Trophoblast cell (in vitro differentiated cells and primary cell): Measurements from ENCODE around the gene IGF1R.

Experiments
- DNase-seq, 2 donors: peaks; one replicate each; pipeline ENCODE4 v3.0.0-alpha.2; 2016
- H2AFZ ChIP-seq: 2 replicates; pipeline ENCODE4 v1.6.1; 2013; ENCODE audit warnings: low read length, moderate library complexity, mild to moderate bottlenecking; ENCODE audit not compliant: insufficient read depth, poor library complexity
- H2AK5ac ChIP-seq: 2 replicates; pipeline ENCODE4 v1.6.1; 2013; ENCODE audit warnings: mild to moderate bottlenecking, low read length
- H2BK120ac ChIP-seq: 2 replicates; pipeline ENCODE4 v1.6.1; 2013; ENCODE audit warnings: low read length, mild to moderate bottlenecking, moderate library complexity; ENCODE audit not compliant: insufficient read depth, poor library complexity
- H2BK12ac ChIP-seq: 2 replicates; pipeline ENCODE4 v1.6.1; 2013; ENCODE audit warnings: mild to moderate bottlenecking, low read length, moderate library complexity
- H2BK5ac ChIP-seq: 2 replicates; pipeline ENCODE4 v1.6.1; 2013; ENCODE audit warnings: low read length, low read depth, moderate library complexity, mild to moderate bottlenecking; ENCODE audit not compliant: poor library complexity
- H3K14ac ChIP-seq: 2 replicates; pipeline ENCODE4 v1.6.1; 2013; ENCODE audit warnings: mild to moderate bottlenecking, low read length
- H3K18ac ChIP-seq: 2 replicates; pipeline ENCODE4 v1.6.1; 2013; ENCODE audit warnings: mild to moderate bottlenecking, low read length
- H3K23ac ChIP-seq: 2 replicates; pipeline ENCODE4 v1.6.1; 2013; ENCODE audit warnings: low read length
- H3K27ac ChIP-seq: 2 replicates; pipeline ENCODE4 v1.5.1; 2013; ENCODE audit warnings: low read depth, mild to moderate bottlenecking, inconsistent platforms, low read length, moderate library complexity
- H3K27me3 ChIP-seq: 2 replicates; pipeline ENCODE4 v1.6.1; 2013; ENCODE audit warnings: inconsistent platforms, mild to moderate bottlenecking, low read length, moderate library complexity; ENCODE audit not compliant: insufficient read depth
- H3K36me3 ChIP-seq, 2 experiments: 1 replicate in 1 of 2; 2 replicates in 1 of 2; pipeline ENCODE4 v1.6.1; 2013; ENCODE audit warnings: low read length in 2 of 2, mild to moderate bottlenecking in 2 of 2, moderate library complexity in 1 of 2; ENCODE audit not compliant: insufficient read depth in 2 of 2, control insufficient read depth in 1 of 2
- H3K4ac ChIP-seq: 2 replicates; pipeline ENCODE4 v1.6.1; 2013; ENCODE audit warnings: low read depth, mild to moderate bottlenecking, low read length, moderate library complexity
- H3K4me1 ChIP-seq, 2 experiments: 1 replicate in 1 of 2; 2 replicates in 1 of 2; pipeline ENCODE4 v1.6.1; 2013; ENCODE audit warnings: low read length in 2 of 2, mild to moderate bottlenecking in 2 of 2, moderate library complexity in 1 of 2; ENCODE audit not compliant: insufficient read depth in 2 of 2, control insufficient read depth in 1 of 2
- H3K4me2 ChIP-seq: 2 replicates; pipeline ENCODE4 v1.6.1; 2013; ENCODE audit warnings: inconsistent platforms, mild to moderate bottlenecking, low read length, moderate library complexity
- H3K4me3 ChIP-seq: 2 replicates; pipeline ENCODE4 v1.5.1; 2013; ENCODE audit warnings: mild to moderate bottlenecking, low read depth, low read length, inconsistent platforms
- H3K79me1 ChIP-seq: one replicate; pipeline ENCODE4 v1.6.1; 2013; ENCODE audit warnings: low read length
- H3K79me2 ChIP-seq: 2 replicates; pipeline ENCODE4 v1.6.1; 2013; ENCODE audit warnings: low read length, mild to moderate bottlenecking; ENCODE audit not compliant: control insufficient read depth, insufficient read depth, poor library complexity
- H3K9ac ChIP-seq: 2 replicates; pipeline ENCODE4 v1.6.1; 2013; ENCODE audit warnings: mild to moderate bottlenecking, low read length
- H3K9me3 ChIP-seq: 2 replicates; pipeline ENCODE4 v1.6.1; 2013; ENCODE audit warnings: low read depth, mild to moderate bottlenecking, control low read depth, inconsistent platforms, low read length; ENCODE audit not compliant: insufficient read depth
- H4K12ac ChIP-seq: 2 replicates; pipeline ENCODE4 v1.6.1; 2013; ENCODE audit warnings: low read depth, mild to moderate bottlenecking, low read length, moderate library complexity
- H4K8ac ChIP-seq: 2 replicates; pipeline ENCODE4 v1.6.1; 2013; ENCODE audit warnings: low read depth, mild to moderate bottlenecking, low read length, moderate library complexity
- H4K91ac ChIP-seq: one replicate; pipeline ENCODE4 v1.6.1; 2013; ENCODE audit warnings: low read depth, mild to moderate bottlenecking, low read length, moderate library complexity
- WGBS: extraction: QIAGEN DNeasy Blood & Tissue Kit; methylation state at CpG from one replicate; pipeline ENCODE4 v1.1.7; 2013; ENCODE audit warnings: missing lambda C conversion rate; ENCODE audit not compliant: insufficient read length, insufficient coverage; ENCODE audit errors: extremely low coverage; 5-methylcytosine and 5-hydroxymethylcytosine counted together

Gene IGF1R

DNA sequence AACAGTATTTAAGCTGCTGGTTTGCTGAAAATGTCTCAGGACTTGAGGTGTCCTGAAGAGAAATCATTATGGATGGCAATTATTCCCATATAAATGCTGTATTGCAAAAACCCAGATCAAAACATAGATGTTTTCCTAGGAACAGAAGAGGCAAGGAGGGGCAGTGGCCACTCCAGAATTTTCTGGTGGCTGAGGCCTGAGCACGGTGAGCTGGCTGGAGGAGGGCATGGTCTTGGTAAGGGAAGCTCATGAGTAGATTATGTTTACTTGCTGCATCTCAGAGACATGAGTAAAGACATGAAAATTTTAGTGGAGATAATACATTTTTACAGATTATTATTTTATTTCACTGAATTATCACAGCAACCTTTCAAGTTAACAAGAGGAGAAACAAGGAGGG is 328.2 kb downstream of the IGF1R start:
- no peak for DNase-seq
- H2BK5ac ChIP-seq = no peak overlapping the region
- H3K79me2 ChIP-seq = no peaks in the 10 kb centered on the region
- no peaks in the 10 kb centered on the region for H3K9me3 ChIP-seq
- no peak overlapping the region for H3K9ac ChIP-seq
- no peak overlapping the region for H2AK5ac ChIP-seq
- no peak overlapping the region for H2BK120ac ChIP-seq
- no peaks in the 10 kb centered on the region for H3K4me1 ChIP-seq
- no peaks in the 10 kb centered on the region for H3K36me3 ChIP-seq
- H3K18ac ChIP-seq = no peak overlapping the region
- H2BK12ac ChIP-seq = no peak overlapping the region
- no peak overlapping the region for H3K27ac ChIP-seq
- H3K79me1 ChIP-seq = no peaks in the 10 kb centered on the region
- no peak overlapping the region for H4K8ac ChIP-seq
- no peak overlapping the region for H3K14ac ChIP-seq
- no peak overlapping the region for H3K4ac ChIP-seq
- H3K23ac ChIP-seq = no peak overlapping the region
- H4K91ac ChIP-seq = no peak overlapping the region
- H4K12ac ChIP-seq = no peak overlapping the region
- H3K4me2 ChIP-seq = no peak overlapping the region
- H2AFZ ChIP-seq = no peak overlapping the region
- H3K4me3 ChIP-seq = no peak overlapping the region
- no CpG with 5 or more reads among the region's 1 CpG for WGBS
- no peaks in the 10 kb centered on the region for H3K27me3 ChIP-seq

DNA sequence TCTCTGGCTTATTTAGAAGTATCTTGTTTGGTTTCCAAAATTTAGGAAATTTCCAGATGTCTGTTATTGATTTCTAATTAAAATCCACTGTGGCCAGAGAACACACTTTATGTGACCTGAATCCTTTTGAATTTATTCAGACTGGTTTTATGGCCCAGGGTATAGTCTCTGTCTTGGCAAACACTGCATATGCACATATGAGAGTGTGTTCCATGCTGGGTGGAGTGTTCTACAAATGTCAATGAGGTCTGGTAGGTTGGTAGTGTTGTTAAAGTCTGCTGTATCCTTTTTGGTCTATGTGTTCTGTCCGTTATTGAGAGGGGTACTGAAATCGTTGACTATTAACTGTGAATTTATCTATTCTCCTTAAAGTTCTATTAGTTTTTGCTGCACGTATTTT is 329.1 kb downstream of the IGF1R start:
- no peak overlapping the region for H2BK120ac ChIP-seq
- H3K27me3 ChIP-seq = no peaks in the 10 kb centered on the region
- no peak overlapping the region for H2AFZ ChIP-seq
- H3K9ac ChIP-seq = no peak overlapping the region
- H3K27ac ChIP-seq = no peak overlapping the region
- H3K79me2 ChIP-seq = no peaks in the 10 kb centered on the region
- H3K14ac ChIP-seq = no peak overlapping the region
- H3K4ac ChIP-seq = no peak overlapping the region
- H2BK5ac ChIP-seq = no peak overlapping the region
- no peak for DNase-seq
- H4K8ac ChIP-seq = no peak overlapping the region
- no peaks in the 10 kb centered on the region for H3K79me1 ChIP-seq
- H4K12ac ChIP-seq = no peak overlapping the region
- no CpG with 5 or more reads among the region's 3 CpGs for WGBS
- H2AK5ac ChIP-seq = no peak overlapping the region
- no peak overlapping the region for H2BK12ac ChIP-seq
- H3K4me3 ChIP-seq = no peak overlapping the region
- H3K23ac ChIP-seq = no peak overlapping the region
- no peaks in the 10 kb centered on the region for H3K9me3 ChIP-seq
- no peaks in the 10 kb centered on the region for H3K36me3 ChIP-seq
- no peak overlapping the region for H3K4me2 ChIP-seq
- H3K18ac ChIP-seq = no peak overlapping the region
- H3K4me1 ChIP-seq = peaks cover 0 to 3% of the 10 kb centered on the region in 2 experiments
- no peak overlapping the region for H4K91ac ChIP-seq

DNA sequence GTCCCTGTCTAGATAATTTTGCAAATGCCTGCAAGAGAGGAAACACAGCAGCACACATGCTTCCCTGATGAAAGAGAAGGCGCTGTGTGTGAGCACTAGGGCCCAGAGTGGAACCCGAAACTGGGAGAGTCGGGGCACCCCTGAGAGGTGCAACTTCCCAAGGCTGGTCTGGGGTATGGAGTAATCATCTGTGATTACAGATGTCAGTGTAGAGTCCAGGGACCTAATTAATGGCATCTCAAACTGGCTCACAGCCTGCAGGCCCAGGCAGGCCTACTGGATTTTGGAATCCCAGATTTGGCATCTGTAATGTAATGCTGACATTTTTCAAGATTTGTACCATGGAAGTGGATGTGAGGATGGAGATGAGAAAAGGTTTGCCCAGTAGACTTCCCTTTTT is 329.8 kb downstream of the IGF1R start:
- Histone ChIP-seq H3K18ac (no peak overlapping the region), H3K27ac (no peak overlapping the region), H2BK120ac (no peak overlapping the region), H2AFZ (no peak overlapping the region), H3K79me2 (no peaks in the 10 kb centered on the region), H2AK5ac (no peak overlapping the region), H3K4me3 (no peak overlapping the region), H4K12ac (no peak overlapping the region), H3K36me3 (no peaks in the 10 kb centered on the region), H2BK12ac (no peak overlapping the region), H3K23ac (no peak overlapping the region), H3K9ac (no peak overlapping the region), H3K4me2 (no peak overlapping the region), H4K8ac (no peak overlapping the region), H3K9me3 (no peaks in the 10 kb centered on the region), H3K4me1 (peaks cover 0 to 3% of the 10 kb centered on the region in 2 experiments), H3K14ac (no peak overlapping the region), H4K91ac (no peak overlapping the region), H3K79me1 (no peaks in the 10 kb centered on the region), H3K27me3 (no peaks in the 10 kb centered on the region), H3K4ac (no peak overlapping the region), H2BK5ac (no peak overlapping the region)
- no peak for DNase-seq
- no CpG with 5 or more reads among the region's 3 CpGs for WGBS

DNA sequence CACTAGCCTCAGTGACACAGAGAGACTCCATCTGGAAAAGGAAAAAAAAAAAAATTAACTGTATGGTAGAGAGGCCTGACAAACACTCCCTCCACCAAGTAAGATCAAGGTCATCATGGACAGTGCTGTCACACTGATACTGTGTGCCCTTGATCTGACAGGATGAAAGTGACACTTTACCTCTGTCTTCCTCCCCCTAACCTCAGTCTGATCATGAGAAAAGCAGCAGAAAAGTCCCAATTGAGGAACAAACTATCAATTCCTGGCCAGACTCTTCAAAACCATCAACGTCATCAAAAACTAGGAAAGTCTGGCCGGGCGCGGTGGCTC is 332.5 kb downstream of the IGF1R start:
- H3K4me1 ChIP-seq = peaks cover 0 to 3% of the 10 kb centered on the region in 2 experiments
- H3K4me2 ChIP-seq = no peak overlapping the region
- H4K91ac ChIP-seq = no peak overlapping the region
- no peak overlapping the region for H3K14ac ChIP-seq
- WGBS = no CpG with 5 or more reads among the region's 4 CpGs
- H3K9me3 ChIP-seq = peaks cover 2% of the 10 kb centered on the region
- no peaks in the 10 kb centered on the region for H3K79me1 ChIP-seq
- no peak overlapping the region for H3K9ac ChIP-seq
- no peak overlapping the region for H2BK120ac ChIP-seq
- no peaks in the 10 kb centered on the region for H3K27me3 ChIP-seq
- no peaks in the 10 kb centered on the region for H3K79me2 ChIP-seq
- H2AK5ac ChIP-seq = no peak overlapping the region
- H4K12ac ChIP-seq = no peak overlapping the region
- H3K36me3 ChIP-seq = no peaks in the 10 kb centered on the region
- DNase-seq = no peak
- H3K27ac ChIP-seq = no peak overlapping the region
- H3K4me3 ChIP-seq = no peak overlapping the region
- H2AFZ ChIP-seq = no peak overlapping the region
- no peak overlapping the region for H3K18ac ChIP-seq
- H3K23ac ChIP-seq = no peak overlapping the region
- H4K8ac ChIP-seq = no peak overlapping the region
- H3K4ac ChIP-seq = no peak overlapping the region
- H2BK5ac ChIP-seq = no peak overlapping the region
- no peak overlapping the region for H2BK12ac ChIP-seq
